Panc1 (cell line): Measurements from ENCODE around the gene MSMB. TPM values are rescaled to one million over a fixed set of nuclear protein-coding genes. Genes with fewer than 3 reads are reported as not detected.
A peak's percentile ranks its signal among the peaks of the same experiment; 100 is the strongest.

Source experiments
- ATAC-seq: fragments of 200-7000 bp; cut with Tn5 transposase; 2 replicates; pipeline ENCODE4 v1.9.1; 2020; ENCODE audit warnings: mild to moderate bottlenecking, moderate library complexity
- BruUV-seq: library from RNA; stranded (reverse); fragments of 400-500 nt; replicated peaks from 2 replicates; lab custom pipeline; 2021; lab: Mats Ljungman, UMichigan
- CTCF ChIA-PET: fragments of 300-600 bp; sonication (Branson Sonifier 250); formaldehyde crosslinking; loops from one replicate; lab custom pipeline; 2022; ENCODE audit warnings: antibody characterized with exemption; lab: Charles Lee
- POLR2A ChIA-PET: fragments of 300-600 bp; sonication (Branson Sonifier 250); formaldehyde crosslinking; loops from one replicate; lab custom pipeline; 2022; ENCODE audit warnings: antibody characterized with exemption; lab: Charles Lee
- DNase-seq: peaks from one replicate; pipeline ENCODE4 v3.0.0-alpha.2; 2010; ENCODE audit warnings: low read depth, low spot score
- H3K27ac ChIP-seq: 2 replicates; pipeline ENCODE4 v1.5.1; 2011; ENCODE audit warnings: mild to moderate bottlenecking, low read length, inconsistent platforms
- H3K27me3 ChIP-seq: fragments of 200-500 bp; sonication (Bioruptor generic); 2 replicates; pipeline ENCODE4 v1.6.0; 2014; ENCODE audit warnings: low read length, inconsistent platforms; ENCODE audit not compliant: control insufficient read depth, insufficient read depth
- H3K36me3 ChIP-seq: fragments of 200-500 bp; sonication (Bioruptor generic); 2 replicates; pipeline ENCODE4 v1.5.1; 2014; ENCODE audit warnings: inconsistent platforms, mild to moderate bottlenecking, low read length, moderate library complexity; ENCODE audit not compliant: control insufficient read depth, insufficient read depth
- H3K4me1 ChIP-seq: 2 replicates; pipeline ENCODE4 v1.5.1; 2011; ENCODE audit warnings: inconsistent platforms, mild to moderate bottlenecking, low read length, moderate library complexity; ENCODE audit not compliant: control insufficient read depth, insufficient read depth
- H3K4me3 ChIP-seq, 2 experiments: 2 replicates each; pipeline ENCODE4 v1.5.1; 2011 to 2012; ENCODE audit warnings: low read depth in 2 of 2, low read length in 2 of 2, mild to moderate bottlenecking in 2 of 2, inconsistent platforms in 1 of 2, moderate library complexity in 1 of 2
- H3K9me3 ChIP-seq: fragments of 200-500 bp; sonication (Bioruptor generic); 2 replicates; pipeline ENCODE4 v1.5.1; 2014; ENCODE audit warnings: low read depth, mild to moderate bottlenecking, inconsistent platforms, low read length, moderate library complexity; ENCODE audit not compliant: control insufficient read depth, insufficient read depth
- CTCF ChIP-seq: fragments of 450-650 bp; IDR thresholded peaks from 2 replicates; pipeline ENCODE4 v1.5.1; 2017; ENCODE audit warnings: mild to moderate bottlenecking
- POLR2AphosphoS5 ChIP-seq: IDR thresholded peaks from 2 replicates; pipeline ENCODE4 v1.6.1; 2012; ENCODE audit warnings: mild to moderate bottlenecking, low read depth, low read length, moderate library complexity
- REST ChIP-seq, 2 experiments: IDR thresholded peaks; 2 replicates each; pipeline ENCODE4 v1.6.1; 2011 to 2012; ENCODE audit warnings: low read depth in 2 of 2, control low read depth in 1 of 2, low read length in 1 of 2, mild to moderate bottlenecking in 1 of 2, moderate library complexity in 1 of 2; ENCODE audit not compliant: insufficient read depth in 1 of 2
- SIN3A ChIP-seq: IDR thresholded peaks from 2 replicates; pipeline ENCODE4 v1.6.1; 2012; ENCODE audit warnings: low read depth, mild to moderate bottlenecking, low read length, moderate library complexity, borderline replicate concordance; ENCODE audit not compliant: insufficient read depth
- TCF7L2 ChIP-seq: IDR thresholded peaks from 2 replicates; pipeline ENCODE4 v1.6.1; 2011; ENCODE audit warnings: mild to moderate bottlenecking, low read depth, low read length, inconsistent platforms
- in situ Hi-C: cut with HindIII; loops from 2 replicates; pipeline ENCODE4 v1.10.0; 2016; ENCODE audit warnings: low sequenced_read_pairs, low pct_unique_long_range_greater_than_20kb
- intact Hi-C: fragments of 100-400 bp; cut with micrococcal nuclease; formaldehyde crosslinking; loops from one replicate; pipeline ENCODE4 v1.10.0; 2022; ENCODE audit not compliant: unreplicated experiment
- total RNA-seq: library from RNA; stranded (reverse); gene quantifications from one replicate; pipeline ENCODE4 v1.2.1, GENCODE V29; 2021; ENCODE audit not compliant: unreplicated experiment

MSMB gene
- total RNA-seq, 1 experiment from 2014 or later: not detected

GRCh38 chr10:46080886-46081285, 34.8 kb upstream of the MSMB start:
- ChIA-PET POLR2A (no interaction called here), CTCF (no interaction called here)
- Histone ChIP-seq H3K27ac (no peak overlapping the region), H3K36me3 (no peaks in the 10 kb centered on the region), H3K4me3 (no peak overlapping the region), H3K27me3 (no peaks in the 10 kb centered on the region), H3K9me3 (no peaks in the 10 kb centered on the region), H3K4me1 (no peaks in the 10 kb centered on the region)
- DNase-seq (no peak), ATAC-seq (no peak)
- intact Hi-C loops: no loop called here
- in situ Hi-C loops: no loop called here
- no TSS peak for BruUV-seq
- TF ChIP-seq SIN3A (no peak), TCF7L2 (no peak)

- H3K27me3 ChIP-seq: no peaks in the 10 kb centered on the region
- BruUV-seq: no TSS peak
- no peaks in the 10 kb centered on the region for H3K4me1 ChIP-seq
- DNase-seq (no peak), ATAC-seq (no peak)
- no peaks in the 10 kb centered on the region for H3K9me3 ChIP-seq
- no peaks in the 10 kb centered on the region for H3K36me3 ChIP-seq
- intact Hi-C loops: no loop called here
- POLR2A ChIA-PET: interaction anchor here (0.5 kb wide), 1 partner anchor 30 kb away, joined by 8 read pairs; no protein-coding TSS in a partner anchor
- H3K27ac ChIP-seq: no peak overlapping the region
- no peak overlapping the region for H3K4me3 ChIP-seq
- TF ChIP-seq TCF7L2: no peak
- TF ChIP-seq REST (IDR thresholded peaks at IDR 0.05; ENCODE audit: insufficient read depth in 1 of 2, low read depth in 2 of 2, low read length in 1 of 2): no peak
- no peak for TF ChIP-seq CTCF
- no peak for TF ChIP-seq POLR2AphosphoS5
- TF ChIP-seq SIN3A: no peak
- CTCF ChIA-PET: no interaction called here
- in situ Hi-C loops: no loop called here
Measured at GRCh38 chr10:46079831-46080585, 33.9 kb upstream of the MSMB start.

GRCh38 chr10:46077731-46078413, 31.8 kb upstream of the MSMB start:
- in situ Hi-C loops: no loop called here
- TF ChIP-seq REST (IDR thresholded peaks at IDR 0.05; ENCODE audit: insufficient read depth in 1 of 2, low read depth in 2 of 2, low read length in 1 of 2): no peak
- no peak for TF ChIP-seq CTCF
- TF ChIP-seq SIN3A: no peak
- TF ChIP-seq TCF7L2: no peak
- TF ChIP-seq POLR2AphosphoS5: no peak
- ChIA-PET CTCF (no interaction called here), POLR2A (interaction anchor here (0.6 kb wide), 1 partner anchor 252 kb away, joined by 3 read pairs; no protein-coding TSS in a partner anchor)
- H3K9me3 ChIP-seq: no peaks in the 10 kb centered on the region
- no peaks in the 10 kb centered on the region for H3K36me3 ChIP-seq
- H3K4me3 ChIP-seq: no peak overlapping the region
- ATAC-seq (peak; percentile 56), DNase-seq (no peak)
- H3K27me3 ChIP-seq: no peaks in the 10 kb centered on the region
- intact Hi-C loops: no loop called here
- H3K27ac ChIP-seq: no peak overlapping the region
- BruUV-seq: no TSS peak
- no peaks in the 10 kb centered on the region for H3K4me1 ChIP-seq
